Tibial artery (tissue), 4 donors: ENCODE measurements around the gene EMP3.

Experiments used
- DNase-seq, 2 donors: peaks; one replicate each; pipeline ENCODE4 v3.0.0-alpha.2; 2019
- H3K27ac ChIP-seq, 2 donors: fragments of 200-600 bp; sonication (generic) in 1 of 2; 1 replicate in 1 of 2; 2 replicates in 1 of 2; pipeline ENCODE4 v1.5.1; 2018 to 2019; ENCODE audit warnings: mild to moderate bottlenecking in 1 of 2
- H3K27me3 ChIP-seq, 2 donors: fragments of 200-600 bp; sonication (generic) in 1 of 2; one replicate each; pipeline versions ENCODE4 v1.5.1 to v1.6.0; 2016 to 2019
- H3K36me3 ChIP-seq, 3 donors: fragments of 200-600 bp; sonication (generic) in 2 of 3; one replicate each; pipeline ENCODE4 v1.5.1; 2016 to 2019; ENCODE audit warnings: mild to moderate bottlenecking in 2 of 3
- H3K4me1 ChIP-seq, 4 donors: fragments of 200-600 bp; sonication (generic) in 2 of 4; 1 replicate in 3 of 4; 2 replicates in 1 of 4; pipeline ENCODE4 v1.5.1; 2016 to 2019
- H3K4me3 ChIP-seq, 2 donors: fragments of 200-600 bp; sonication (generic) in 1 of 2; 1 replicate in 1 of 2; 2 replicates in 1 of 2; pipeline ENCODE4 v1.5.1; 2018 to 2019; ENCODE audit warnings: mild to moderate bottlenecking in 2 of 2
- H3K9me3 ChIP-seq, 3 donors: fragments of 200-600 bp; sonication (generic) in 1 of 3; one replicate each; pipeline ENCODE4 v1.5.1; 2016 to 2019
- intact Hi-C: fragments of 100-400 bp; cut with DNase I; formaldehyde crosslinking; loops from one replicate; pipeline ENCODE4 v1.15.0; 2023; ENCODE audit warnings: low total_unique reads
- TF ChIP-seq, protein P1 (sequence below), 2 experiments: fragments of 200-600 bp in 1 of 2; fragments of 450-650 bp in 1 of 2; IDR thresholded peaks; one replicate each; pipeline ENCODE4 v1.5.1; 2017 to 2019; ENCODE audit warnings: antibody characterized with exemption in 2 of 2, mild to moderate bottlenecking in 1 of 2, moderate library complexity in 1 of 2

The EMP3 gene

GRCh38 chr19:48338802-48339503 lies 13.6 kb downstream of the EMP3 start:
- DNase-seq: no peak
- H3K4me3 ChIP-seq: no peak overlapping the region
- no peak overlapping the region for H3K27ac ChIP-seq
- no peaks in the 10 kb centered on the region for H3K27me3 ChIP-seq
- intact Hi-C loops: no loop called here
- TF ChIP-seq, protein P1, sequence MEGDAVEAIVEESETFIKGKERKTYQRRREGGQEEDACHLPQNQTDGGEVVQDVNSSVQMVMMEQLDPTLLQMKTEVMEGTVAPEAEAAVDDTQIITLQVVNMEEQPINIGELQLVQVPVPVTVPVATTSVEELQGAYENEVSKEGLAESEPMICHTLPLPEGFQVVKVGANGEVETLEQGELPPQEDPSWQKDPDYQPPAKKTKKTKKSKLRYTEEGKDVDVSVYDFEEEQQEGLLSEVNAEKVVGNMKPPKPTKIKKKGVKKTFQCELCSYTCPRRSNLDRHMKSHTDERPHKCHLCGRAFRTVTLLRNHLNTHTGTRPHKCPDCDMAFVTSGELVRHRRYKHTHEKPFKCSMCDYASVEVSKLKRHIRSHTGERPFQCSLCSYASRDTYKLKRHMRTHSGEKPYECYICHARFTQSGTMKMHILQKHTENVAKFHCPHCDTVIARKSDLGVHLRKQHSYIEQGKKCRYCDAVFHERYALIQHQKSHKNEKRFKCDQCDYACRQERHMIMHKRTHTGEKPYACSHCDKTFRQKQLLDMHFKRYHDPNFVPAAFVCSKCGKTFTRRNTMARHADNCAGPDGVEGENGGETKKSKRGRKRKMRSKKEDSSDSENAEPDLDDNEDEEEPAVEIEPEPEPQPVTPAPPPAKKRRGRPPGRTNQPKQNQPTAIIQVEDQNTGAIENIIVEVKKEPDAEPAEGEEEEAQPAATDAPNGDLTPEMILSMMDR (IDR thresholded peaks at IDR 0.05): no peak
- peaks cover 0 to 14% (median 8%) of the 10 kb centered on the region in 3 donors for H3K36me3 ChIP-seq
- no peaks in the 10 kb centered on the region for H3K9me3 ChIP-seq
- peaks cover 0 to 3% (median 1%) of the 10 kb centered on the region in 4 donors for H3K4me1 ChIP-seq

- Histone ChIP-seq H3K27ac (no peak overlapping the region), H3K9me3 (no peaks in the 10 kb centered on the region)
Observed at GRCh38 chr19:48340995-48341394, 15.6 kb downstream of the EMP3 start.

GRCh38 chr19:48341515-48342413 lies 16.4 kb downstream of the EMP3 start:
- intact Hi-C loops: no loop called here
- H3K4me3 ChIP-seq: no peak overlapping the region
- no peak for DNase-seq
- H3K27ac ChIP-seq: no peak overlapping the region
- peaks cover 0 to 14% (median 8%) of the 10 kb centered on the region in 3 donors for H3K36me3 ChIP-seq
- TF ChIP-seq, protein P1 (IDR thresholded peaks at IDR 0.05): no peak
- no peaks in the 10 kb centered on the region for H3K9me3 ChIP-seq
- no peaks in the 10 kb centered on the region for H3K4me1 ChIP-seq
- no peaks in the 10 kb centered on the region for H3K27me3 ChIP-seq

More at GRCh38 chr19:48340995-48341394, 15.6 kb downstream of the EMP3 start:
- Histone ChIP-seq H3K4me3 (no peak overlapping the region), H3K36me3 (peaks cover 0 to 14% (median 8%) of the 10 kb centered on the region in 3 donors), H3K27me3 (no peaks in the 10 kb centered on the region), H3K4me1 (no peaks in the 10 kb centered on the region)
- TF ChIP-seq, protein P1 (IDR thresholded peaks at IDR 0.05): no peak
- intact Hi-C loops: no loop called here
- DNase-seq: no peak

DNA sequence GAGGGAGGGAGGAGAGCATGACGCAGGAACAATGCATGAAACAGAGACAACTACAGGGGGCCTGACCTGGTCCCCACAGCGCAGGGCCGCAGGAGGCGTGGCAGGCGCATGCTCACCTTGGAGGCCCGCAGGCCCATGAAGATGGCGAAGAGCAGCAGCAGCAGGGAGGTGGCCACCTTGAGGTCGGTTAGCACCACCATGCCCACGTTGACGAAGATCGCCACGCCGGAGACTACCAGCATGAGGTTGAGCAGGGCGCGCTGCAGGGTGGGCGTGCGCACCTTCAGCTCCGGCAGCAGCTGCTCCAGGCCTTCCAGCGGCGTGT lies 17.0 kb downstream of the EMP3 start:
- intact Hi-C loops: no loop called here
- no peaks in the 10 kb centered on the region for H3K9me3 ChIP-seq
- no peak overlapping the region for H3K4me3 ChIP-seq
- H3K27ac ChIP-seq: no peak overlapping the region
- DNase-seq: no peak
- H3K36me3 ChIP-seq: peaks cover 0 to 14% (median 8%) of the 10 kb centered on the region in 3 donors
- H3K4me1 ChIP-seq: no peaks in the 10 kb centered on the region
- TF ChIP-seq, protein P1 (IDR thresholded peaks at IDR 0.05): no peak
- H3K27me3 ChIP-seq: no peaks in the 10 kb centered on the region

- no peaks in the 10 kb centered on the region for H3K27me3 ChIP-seq
- H3K27ac ChIP-seq: no peak overlapping the region
- intact Hi-C loops: no loop called here
- no peak for DNase-seq
- H3K9me3 ChIP-seq: no peaks in the 10 kb centered on the region
- no peak overlapping the region for H3K4me3 ChIP-seq
- no peaks in the 10 kb centered on the region for H3K4me1 ChIP-seq
- peaks cover 0 to 14% (median 8%) of the 10 kb centered on the region in 3 donors for H3K36me3 ChIP-seq
- TF ChIP-seq, protein P1 (IDR thresholded peaks at IDR 0.05): no peak
Observed at GRCh38 chr19:48342841-48343540, 17.6 kb downstream of the EMP3 start.
